GM10266 (cell line): Measurements from ENCODE around the gene PRDX5.

Experiments used
- DNase-seq: peaks from one replicate; pipeline ENCODE4 v3.0.0; 2012; ENCODE audit errors: extremely low spot score
- TF ChIP-seq, protein P1 (sequence below): IDR thresholded peaks from 2 replicates; pipeline ENCODE4 v1.5.1; 2012; ENCODE audit warnings: mild to moderate bottlenecking, low read depth; ENCODE audit not compliant: control insufficient read depth, insufficient read depth; ENCODE audit errors: missing control alignments

The PRDX5 gene

DNA sequence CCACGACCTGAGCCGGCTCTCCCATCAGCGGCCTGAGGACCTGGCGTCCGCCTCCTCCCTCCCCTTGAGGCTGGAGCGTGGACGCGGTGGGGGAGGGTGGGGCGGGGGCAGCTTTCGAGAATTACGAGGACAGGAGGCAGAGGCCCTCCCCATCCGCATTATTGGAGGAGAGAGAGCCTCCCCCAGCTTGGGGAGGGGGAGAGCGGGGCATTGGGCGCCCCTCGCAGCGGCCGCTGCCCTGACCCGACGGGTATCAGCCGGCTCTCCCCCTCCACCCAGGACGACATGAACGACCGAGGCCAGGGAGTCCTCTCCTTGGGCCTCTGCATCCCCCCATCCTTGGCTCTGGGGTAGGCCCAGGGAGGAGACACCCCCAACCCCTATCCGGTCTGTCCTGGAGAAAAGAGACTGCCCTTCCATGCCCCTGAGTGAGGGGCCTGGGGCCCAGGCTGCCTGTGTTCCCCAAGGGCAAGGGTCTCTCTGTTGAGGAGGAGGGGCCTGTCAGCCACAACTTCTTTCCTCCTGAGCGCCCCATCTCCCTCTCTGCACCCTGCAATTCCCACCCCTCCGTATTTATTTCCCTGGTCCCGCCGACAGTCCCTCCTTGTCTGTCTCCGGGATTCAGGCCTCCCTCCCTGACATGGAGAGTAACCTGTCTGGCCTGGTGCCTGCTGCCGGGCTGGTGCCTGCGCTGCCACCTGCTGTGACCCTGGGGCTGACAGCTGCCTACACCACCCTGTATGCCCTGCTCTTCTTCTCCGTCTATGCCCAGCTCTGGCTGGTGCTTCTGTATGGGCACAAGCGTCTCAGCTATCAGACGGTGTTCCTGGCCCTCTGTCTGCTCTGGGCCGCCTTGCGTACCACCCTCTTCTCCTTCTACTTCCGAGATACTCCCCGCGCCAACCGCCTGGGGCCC is 31.8 kb upstream of the PRDX5 start:
- TF ChIP-seq, protein P1, sequence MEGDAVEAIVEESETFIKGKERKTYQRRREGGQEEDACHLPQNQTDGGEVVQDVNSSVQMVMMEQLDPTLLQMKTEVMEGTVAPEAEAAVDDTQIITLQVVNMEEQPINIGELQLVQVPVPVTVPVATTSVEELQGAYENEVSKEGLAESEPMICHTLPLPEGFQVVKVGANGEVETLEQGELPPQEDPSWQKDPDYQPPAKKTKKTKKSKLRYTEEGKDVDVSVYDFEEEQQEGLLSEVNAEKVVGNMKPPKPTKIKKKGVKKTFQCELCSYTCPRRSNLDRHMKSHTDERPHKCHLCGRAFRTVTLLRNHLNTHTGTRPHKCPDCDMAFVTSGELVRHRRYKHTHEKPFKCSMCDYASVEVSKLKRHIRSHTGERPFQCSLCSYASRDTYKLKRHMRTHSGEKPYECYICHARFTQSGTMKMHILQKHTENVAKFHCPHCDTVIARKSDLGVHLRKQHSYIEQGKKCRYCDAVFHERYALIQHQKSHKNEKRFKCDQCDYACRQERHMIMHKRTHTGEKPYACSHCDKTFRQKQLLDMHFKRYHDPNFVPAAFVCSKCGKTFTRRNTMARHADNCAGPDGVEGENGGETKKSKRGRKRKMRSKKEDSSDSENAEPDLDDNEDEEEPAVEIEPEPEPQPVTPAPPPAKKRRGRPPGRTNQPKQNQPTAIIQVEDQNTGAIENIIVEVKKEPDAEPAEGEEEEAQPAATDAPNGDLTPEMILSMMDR = peak; percentile 32
- DNase-seq = no peak

DNA sequence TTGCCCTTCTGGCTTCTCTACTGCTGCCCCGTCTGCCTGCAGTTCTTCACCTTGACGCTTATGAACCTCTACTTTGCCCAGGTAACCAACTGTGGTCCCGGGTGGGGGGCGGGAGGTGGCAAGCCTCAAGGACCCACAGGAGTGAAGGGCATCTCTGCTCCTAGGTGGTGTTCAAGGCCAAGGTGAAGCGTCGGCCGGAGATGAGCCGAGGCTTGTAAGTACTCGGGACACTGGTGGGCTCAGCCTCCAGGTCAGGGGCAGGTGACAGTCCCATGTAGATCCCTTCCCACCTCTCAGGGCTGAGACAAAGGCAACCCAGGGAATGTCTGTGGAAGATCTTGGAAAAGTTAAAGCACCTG is 31.1 kb upstream of the PRDX5 start:
- no peak for DNase-seq
- TF ChIP-seq, protein P1 = no peak

DNA sequence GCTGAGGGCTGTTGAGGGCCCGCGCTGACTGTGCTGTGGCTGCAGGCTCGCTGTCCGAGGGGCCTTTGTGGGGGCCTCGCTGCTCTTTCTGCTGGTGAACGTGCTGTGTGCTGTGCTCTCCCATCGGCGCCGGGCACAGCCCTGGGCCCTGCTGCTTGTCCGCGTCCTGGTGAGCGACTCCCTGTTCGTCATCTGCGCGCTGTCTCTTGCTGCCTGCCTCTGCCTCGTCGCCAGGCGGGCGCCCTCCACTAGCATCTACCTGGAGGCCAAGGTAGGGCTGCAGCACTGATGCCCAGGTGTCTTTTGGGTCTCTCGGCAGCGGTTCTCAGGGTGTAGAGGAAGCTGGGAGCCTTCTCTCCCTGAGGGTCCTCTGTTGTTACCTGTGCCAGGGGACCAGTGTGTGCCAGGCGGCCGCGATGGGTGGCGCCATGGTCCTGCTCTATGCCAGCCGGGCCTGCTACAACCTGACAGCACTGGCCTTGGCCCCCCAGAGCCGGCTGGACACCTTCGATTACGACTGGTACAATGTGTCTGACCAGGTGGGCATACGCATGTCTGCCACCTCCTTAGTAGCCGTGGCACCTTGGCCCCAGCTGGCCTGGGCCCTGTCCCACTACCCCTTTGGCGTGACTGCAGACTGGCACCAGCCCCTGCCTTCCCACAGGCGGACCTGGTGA is 30.1 kb upstream of the PRDX5 start:
- DNase-seq = no peak
- TF ChIP-seq, protein P1 = no peak

DNA sequence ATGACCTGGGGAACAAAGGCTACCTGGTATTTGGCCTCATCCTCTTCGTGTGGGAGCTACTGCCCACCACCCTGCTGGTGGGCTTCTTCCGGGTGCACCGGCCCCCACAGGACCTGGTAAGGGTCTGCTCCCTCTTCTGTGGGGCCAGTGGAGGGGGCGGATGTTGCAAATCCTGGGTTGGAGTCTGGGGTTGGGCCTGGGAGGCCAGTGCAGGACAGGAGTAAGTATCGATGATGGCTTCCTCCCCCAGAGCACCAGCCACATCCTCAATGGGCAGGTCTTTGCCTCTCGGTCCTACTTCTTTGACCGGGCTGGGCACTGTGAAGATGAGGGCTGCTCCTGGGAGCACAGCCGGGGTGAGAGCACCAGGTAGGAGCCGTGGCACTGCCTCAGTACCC is 29.6 kb upstream of the PRDX5 start:
- TF ChIP-seq, protein P1 = no peak
- no peak for DNase-seq

DNA sequence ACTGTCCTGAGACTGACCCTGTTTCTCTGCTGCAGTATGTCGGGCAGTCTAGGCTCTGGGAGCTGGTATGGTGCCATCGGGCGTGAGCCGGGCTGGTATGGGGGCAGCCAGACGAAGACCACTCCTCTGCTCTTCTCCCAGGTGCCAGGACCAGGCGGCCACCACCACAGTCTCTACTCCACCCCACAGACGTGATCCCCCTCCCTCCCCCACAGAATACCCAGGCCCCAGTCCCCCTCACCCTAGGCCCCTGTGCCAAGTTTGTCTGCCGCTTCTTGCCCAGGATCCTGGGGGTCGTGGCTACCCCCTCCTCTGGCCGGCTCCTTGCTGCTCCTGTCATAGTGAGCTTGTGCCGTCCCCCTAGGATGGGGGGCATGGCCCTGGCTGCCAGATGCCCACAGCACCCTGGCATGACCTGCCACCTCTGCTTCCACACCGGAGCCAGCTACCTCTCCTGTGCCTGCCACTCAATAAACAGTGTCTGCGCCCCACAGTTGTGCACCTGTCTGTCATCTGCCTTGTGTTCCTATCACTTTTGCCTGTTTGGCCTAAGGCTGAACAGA is 28.8 kb upstream of the PRDX5 start:
- no peak for DNase-seq
- TF ChIP-seq, protein P1 = no peak

DNA sequence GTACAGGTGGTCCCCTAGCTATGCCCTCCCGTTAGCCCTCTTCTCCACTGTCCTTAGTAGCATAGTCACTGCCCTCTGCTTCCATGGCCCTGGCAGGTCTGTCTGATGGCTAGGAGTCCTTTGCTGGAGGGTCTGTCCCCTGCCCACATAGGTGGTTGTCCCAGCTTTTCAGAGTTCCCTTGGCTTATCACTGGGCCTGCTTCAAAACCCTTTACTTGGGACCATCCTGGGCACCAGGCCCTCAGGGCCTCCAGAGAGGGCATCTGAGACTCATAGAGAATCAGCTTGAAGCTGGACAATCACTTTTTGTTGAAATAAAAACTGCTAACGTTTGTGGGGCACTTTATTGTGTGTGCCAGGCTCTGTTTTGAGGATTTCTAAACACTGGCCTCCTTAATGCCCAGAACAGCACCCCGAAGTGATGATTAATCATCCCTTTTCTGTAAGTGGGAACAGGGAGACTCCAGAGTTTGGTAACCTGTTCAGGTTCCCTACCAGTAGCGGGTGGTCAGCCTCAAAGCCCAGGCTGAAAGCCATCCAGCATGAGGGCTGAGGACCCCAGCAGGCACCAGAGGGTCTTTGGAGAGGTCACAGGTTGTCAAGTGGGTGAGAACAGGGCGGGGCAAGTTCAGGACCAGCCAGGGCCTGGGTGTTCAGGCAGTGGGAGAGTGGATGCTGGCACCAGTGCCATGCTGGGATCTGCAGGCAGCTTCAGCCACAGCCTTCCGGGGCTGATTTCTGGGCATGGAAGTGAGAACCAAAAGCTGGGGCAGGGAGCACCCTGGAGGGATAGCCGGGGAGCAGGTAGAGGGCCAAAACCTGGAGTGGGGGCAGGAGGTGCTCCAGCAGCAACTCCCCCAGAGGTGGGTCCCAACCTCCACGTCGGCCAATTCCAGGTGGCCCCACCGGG is 27.3 kb upstream of the PRDX5 start:
- DNase-seq = no peak
- TF ChIP-seq, protein P1 = no peak
